ENCODE measurements around the gene CLDN24.

DNA sequence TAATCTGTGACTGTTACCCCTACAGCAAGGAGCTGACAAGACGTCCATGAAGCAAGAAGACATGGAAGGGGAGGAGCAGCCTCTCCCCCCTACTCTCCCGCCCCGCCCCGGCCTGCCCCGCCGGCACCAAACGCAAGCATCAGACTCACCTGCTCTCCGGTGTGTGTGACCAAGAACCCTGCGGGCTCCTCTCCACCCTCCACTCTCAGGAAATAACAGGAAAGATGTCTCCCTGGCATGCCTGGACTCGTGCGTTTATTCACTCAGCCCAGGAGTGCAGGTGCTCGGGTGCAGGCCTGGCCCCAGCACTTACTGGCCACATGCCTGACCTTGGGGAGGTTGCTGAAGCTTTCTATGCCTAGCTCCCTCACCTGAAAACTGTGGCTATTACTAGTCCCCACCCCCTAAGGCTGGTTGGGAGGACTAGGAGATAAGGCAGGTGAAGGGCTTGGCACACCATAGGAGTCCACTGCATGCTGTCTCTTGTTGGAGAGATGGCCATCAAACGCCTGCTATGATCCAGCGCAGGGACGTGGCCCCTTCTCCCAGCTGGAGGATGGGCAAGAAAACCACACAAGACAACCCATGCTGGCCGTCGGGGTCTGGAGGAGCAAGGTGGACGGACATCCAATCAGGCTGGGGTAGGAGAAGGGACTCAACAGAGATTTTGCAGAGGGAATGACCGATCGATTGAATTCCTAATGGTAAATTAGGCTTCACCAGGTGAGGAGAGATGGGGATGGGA is 34.9 kb upstream of the CLDN24 start:
- TF ChIP-seq, protein P1, sequence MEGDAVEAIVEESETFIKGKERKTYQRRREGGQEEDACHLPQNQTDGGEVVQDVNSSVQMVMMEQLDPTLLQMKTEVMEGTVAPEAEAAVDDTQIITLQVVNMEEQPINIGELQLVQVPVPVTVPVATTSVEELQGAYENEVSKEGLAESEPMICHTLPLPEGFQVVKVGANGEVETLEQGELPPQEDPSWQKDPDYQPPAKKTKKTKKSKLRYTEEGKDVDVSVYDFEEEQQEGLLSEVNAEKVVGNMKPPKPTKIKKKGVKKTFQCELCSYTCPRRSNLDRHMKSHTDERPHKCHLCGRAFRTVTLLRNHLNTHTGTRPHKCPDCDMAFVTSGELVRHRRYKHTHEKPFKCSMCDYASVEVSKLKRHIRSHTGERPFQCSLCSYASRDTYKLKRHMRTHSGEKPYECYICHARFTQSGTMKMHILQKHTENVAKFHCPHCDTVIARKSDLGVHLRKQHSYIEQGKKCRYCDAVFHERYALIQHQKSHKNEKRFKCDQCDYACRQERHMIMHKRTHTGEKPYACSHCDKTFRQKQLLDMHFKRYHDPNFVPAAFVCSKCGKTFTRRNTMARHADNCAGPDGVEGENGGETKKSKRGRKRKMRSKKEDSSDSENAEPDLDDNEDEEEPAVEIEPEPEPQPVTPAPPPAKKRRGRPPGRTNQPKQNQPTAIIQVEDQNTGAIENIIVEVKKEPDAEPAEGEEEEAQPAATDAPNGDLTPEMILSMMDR (IDR thresholded peaks at IDR 0.05): no peak
- TF ChIP-seq ZFX (IDR thresholded peaks at IDR 0.05; ENCODE audit: borderline replicate concordance): no peak
